ENCODE measurements around the gene ANKRD44.
"Not testable (repeated sequence)": the region's sequence is repeated elsewhere in the genome, so short reads cannot be mapped to it uniquely, and the experiment has no call there.

ANKRD44 gene

DNA sequence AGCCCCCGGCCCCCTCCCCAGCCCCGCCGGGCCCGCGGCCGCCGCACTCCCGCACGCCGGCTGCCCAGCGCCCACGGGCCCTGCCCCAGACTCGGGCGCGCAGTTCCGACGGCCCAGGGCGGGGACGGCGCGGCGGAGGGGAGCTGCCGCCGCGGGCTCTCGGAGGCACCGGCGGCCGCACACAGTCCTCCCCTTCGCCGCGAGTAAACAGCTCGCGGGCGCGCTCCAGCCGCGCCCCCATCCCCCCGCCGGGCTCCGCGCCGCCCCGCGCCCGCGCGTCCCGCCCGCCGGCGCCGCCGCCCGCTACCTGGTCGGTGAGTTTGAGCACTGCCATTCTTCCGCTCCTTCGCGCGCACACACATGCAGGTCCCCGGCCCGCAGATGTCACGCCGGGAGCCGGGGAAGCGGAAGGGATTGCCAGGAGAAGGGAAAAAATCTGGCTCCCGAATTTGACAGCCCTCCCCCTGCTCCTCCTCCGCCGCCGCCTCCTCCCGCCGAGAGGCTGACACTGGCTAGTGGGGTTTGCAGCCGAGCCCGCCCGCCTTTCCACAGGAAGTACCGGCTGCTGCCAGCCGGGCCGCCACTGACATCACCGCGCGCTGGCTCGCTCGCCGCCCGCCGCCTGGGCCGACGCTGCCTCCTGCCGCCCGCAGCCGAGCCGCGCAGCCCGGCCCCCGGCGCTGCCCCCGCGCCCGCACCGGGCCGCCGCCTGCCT, at the start of gene ANKRD44:
ANKRD44 (minus strand) TSS at position 510 of the 715 bp plus-strand sequence; CDS start at position 334, 176 bp downstream.
- DNase-seq, result peak; percentile 81

DNA sequence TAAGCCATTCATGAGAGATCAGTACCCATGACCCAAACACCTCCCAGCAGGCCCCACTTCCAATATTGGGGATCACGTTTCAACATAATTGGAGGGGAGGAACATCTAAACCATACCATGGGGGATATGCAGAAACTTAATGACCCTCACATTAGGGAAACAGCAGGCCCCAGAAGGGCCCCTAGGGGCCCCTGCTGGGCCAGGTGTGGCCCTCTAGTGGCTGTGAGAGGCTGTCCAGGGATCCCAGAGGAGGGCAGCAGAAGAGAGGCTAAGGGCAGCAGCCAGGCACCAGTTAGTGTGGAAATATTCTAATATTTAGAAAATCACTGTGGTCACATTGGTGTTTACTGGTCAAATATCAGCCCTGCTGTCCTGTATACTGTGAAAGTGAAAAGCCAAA, 49.3 kb upstream of the ANKRD44 start:
- DNase-seq, result no peak

DNA sequence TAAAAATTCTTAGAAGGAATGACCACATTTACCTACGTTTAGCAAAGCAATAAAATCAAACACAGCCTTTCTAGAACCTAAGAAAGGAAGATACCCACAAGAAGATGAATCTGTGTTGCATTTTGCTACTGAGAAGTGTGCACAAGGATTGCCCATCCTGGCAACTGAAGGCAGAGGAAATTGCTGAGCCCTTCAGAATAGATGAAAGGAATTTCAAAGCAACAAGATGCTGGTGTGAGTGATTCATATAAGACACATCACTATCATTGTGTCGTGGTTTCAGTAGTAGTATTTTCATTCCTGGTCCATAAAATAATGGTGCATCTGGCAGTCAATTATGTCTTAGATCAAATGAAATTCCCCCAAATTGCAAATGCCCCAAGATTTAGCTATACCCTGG, 48.4 kb upstream of the ANKRD44 start:
- no peak for DNase-seq

- no peak for DNase-seq
Observed at GRCh38 chr2:197357986-197358385, 47.4 kb upstream of the ANKRD44 start.

DNA sequence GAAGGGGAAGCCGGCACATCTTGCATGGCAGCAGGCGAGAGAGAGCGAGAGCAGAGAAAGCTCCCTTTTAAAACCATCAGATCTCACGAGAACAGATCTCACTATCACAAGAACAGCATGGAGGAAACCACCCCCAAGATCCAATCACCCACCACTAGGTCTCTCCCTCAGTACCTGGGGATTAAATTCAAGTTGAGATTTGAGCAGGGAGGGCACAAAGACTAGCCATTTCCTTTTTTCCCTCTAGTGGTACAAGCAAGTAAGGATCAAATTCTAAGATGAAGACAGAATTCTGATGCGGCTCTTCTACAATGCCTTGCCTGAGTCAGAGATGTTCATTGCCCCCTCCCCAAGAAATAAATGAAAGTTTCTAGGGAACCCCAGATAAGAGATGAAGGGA, 45.6 kb upstream of the ANKRD44 start:
- peak; percentile 56 for DNase-seq

- DNase-seq, result no peak
Observed at GRCh38 chr2:197354169-197354558, 43.6 kb upstream of the ANKRD44 start.

- DNase-seq, result no peak
Observed at GRCh38 chr2:197353393-197354168, 43.0 kb upstream of the ANKRD44 start.

DNA sequence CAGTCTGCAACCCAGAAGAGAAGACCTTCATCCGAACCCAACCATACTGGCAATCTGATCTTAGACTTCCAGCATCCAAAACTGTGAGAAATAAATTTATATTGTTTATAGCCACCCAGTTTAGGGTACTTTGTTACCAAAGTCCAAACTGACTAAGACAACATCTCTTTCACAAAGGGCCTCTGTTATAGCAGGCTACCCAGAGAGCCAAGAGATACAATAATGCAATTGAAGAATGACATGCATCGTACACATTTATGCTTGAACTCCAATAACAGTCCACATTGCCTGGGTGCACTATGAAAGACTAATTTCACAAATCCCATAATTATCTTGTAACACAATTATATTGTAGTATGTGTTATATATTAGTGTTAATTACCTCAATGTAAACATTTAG, 39.1 kb upstream of the ANKRD44 start:
- DNase-seq, result no peak

- no peak for DNase-seq
Observed at GRCh38 chr2:197348721-197349360, 38.3 kb upstream of the ANKRD44 start.

GRCh38 chr2:197345846-197346370, 35.3 kb upstream of the ANKRD44 start:
- DNase-seq, result no peak

GRCh38 chr2:197343968-197344367, 33.4 kb upstream of the ANKRD44 start:
- not testable (repeated sequence) for DNase-seq

DNA sequence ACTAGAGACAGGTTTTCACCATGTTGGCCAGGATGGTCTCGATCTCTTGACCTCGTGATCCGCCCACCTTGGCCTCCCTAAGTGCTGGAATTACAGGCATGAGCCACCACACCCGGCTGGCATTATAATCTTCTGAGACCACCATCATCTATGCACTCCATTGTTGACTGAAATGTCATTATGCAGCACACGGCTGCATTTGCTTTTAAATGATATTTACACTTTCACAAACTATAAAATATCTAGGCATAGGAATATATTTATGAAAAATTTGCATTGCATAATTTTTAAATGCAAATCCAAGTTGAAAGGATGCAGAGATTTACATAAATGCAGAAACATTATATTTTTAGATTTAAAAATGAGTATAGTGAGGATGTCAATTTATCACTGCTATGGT, 30.0 kb upstream of the ANKRD44 start:
- DNase-seq, result no peak

DNA sequence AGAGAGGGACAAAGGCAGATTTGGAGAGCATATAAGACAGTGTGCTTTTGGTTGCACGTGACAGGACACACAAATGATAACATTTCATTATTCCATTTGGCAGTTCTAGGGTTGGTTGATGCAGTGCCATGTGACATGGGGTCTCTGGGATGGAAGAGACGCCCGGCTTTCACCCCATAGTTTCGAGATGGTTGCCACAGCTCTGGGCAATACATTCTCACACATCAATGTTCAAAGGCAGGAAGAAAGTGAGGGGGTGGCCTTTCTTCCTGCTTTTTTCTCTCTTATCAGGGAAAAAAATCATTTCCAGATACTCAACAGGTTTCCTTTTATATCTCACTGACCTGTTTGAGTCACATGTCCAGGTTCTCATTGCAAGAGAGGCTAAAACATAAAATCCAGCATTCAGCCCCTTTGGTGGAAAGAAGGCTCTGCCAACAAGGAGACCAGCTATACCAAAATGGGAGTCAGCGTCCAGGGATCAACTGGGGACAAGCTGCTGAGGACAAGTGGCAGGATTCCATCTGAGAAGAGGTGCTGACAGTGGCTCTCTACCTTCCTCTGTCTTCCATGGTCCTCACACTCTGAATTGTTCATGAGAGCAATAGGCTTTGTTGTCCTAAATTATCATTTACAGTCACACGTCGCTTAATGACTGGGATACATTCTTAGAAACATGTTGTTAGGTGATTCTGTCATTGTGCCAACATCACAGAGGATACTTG, 29.1 kb upstream of the ANKRD44 start:
- no peak for DNase-seq

DNA sequence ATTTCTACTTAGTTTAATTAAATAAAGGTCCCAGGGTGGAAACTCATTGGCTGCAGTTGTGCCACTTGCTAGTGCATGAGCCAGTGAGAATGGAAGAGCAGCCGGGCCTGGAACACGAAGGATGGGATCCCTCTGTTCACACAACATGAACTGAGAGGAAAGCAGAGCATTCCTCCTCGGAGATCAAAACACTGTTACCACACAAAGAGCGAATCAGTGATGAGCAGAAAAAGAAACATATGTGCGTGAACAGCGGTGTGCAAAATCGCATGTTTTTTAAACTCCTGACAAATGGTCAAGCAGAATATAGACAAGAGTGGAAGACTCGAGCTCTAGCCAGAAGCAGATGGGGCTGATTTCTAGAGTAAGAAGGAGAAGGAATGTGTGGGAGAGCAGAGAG, 28.4 kb upstream of the ANKRD44 start:
- no peak for DNase-seq

DNA sequence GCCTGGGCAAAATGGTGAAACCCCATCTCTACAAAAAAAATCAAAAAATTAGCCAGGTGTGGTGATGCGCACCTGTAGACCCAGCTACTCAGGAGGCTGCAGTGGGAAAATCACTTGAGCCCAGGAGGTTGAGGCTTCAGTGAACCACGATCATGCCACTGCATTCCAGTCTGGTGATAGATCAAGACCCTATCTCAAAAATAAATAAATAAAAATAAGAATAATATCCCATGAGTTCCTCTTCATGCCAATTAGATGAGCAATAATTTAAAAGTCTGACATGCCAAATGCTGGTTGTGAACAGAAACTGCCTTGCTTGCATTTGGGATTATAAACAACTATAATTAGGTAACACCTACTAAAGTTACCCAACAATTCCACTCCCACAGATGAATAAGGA, 22.1 kb upstream of the ANKRD44 start:
- DNase-seq, result no peak

DNA sequence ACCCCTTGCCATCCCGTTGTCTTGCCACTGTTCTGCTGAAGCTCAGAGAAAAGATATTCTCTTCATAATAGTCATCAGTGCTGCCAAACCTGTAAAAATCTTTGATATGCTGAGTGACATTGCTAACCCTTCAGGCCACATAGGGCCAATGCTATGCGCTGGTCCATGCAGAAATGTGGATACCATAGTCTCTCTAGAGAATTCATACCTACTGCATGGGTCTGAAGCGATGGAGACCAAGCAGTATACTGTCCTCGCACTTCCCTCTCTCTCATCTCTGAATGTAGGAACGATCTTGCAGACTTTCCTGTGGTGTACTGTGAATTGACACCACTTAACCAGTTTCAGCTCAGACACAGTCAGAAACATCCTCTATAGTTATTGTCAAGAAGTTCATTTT, 17.9 kb upstream of the ANKRD44 start:
- no peak for DNase-seq

GRCh38 chr2:197327472-197328098, 17.0 kb upstream of the ANKRD44 start:
- no peak for DNase-seq

DNA sequence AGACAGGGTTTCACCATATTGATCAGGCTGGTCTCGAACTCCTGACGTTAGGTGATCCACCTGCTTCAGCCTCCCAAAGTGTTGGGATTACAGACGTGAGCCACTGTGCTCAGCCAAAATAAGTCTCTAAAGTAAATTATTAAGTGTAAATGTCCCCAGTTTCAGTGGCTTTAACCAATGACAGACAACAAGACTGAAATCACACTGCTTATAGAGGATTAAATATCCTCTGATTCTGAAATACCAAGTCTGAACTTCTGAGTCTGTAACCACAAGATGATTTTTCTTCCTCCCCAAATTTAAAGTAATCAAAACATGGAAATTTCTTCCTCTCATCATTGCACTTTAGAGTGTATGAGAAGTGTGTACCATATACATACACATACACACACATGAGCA, 16.5 kb upstream of the ANKRD44 start:
- no peak for DNase-seq

DNA sequence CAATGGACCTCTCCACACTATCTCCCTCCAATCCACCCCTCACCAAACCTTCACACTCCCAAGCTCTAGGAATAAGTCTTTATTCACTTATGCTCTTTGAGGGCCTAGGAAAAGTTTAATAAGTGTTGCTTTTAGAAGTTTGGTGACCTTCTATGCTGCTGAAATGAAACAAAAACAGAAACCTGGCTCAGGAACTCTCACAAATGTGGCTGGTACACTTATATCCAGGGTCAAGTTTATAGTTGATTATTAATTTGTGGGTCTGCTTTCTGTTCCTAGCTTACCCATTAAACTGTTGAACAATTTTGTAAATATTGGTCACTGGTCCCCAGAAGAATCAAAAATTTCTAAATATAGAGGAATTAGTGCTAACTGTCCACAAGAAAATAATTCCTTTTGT, 14.2 kb upstream of the ANKRD44 start:
- no peak for DNase-seq

GRCh38 chr2:197322724-197323720, 12.4 kb upstream of the ANKRD44 start:
- DNase-seq, result no peak

- DNase-seq, result no peak
Observed at GRCh38 chr2:197322143-197322542, 11.6 kb upstream of the ANKRD44 start.
